ENCODE data around the gene SMCO3.

SMCO3 gene

GRCh38 chr12:14774074-14774905 is 39.7 kb downstream of the SMCO3 start:
- TF ChIP-seq EP300 (IDR thresholded peaks at IDR 0.05; ENCODE audit: borderline replicate concordance) (no peak), FOXM1 (IDR thresholded peaks at IDR 0.05; ENCODE audit: borderline replicate concordance, low read depth) (no peak), EGR1 (IDR thresholded peaks at IDR 0.05) (no peak), TAF1 (IDR thresholded peaks at IDR 0.05; ENCODE audit: low read depth) (no peak)

GRCh38 chr12:14773685-14774073 is 40.3 kb downstream of the SMCO3 start:
- TF ChIP-seq CEBPB (IDR thresholded peaks at IDR 0.05) (no peak), TCF12 (IDR thresholded peaks at IDR 0.05; ENCODE audit: low read depth) (no peak), EGR1 (IDR thresholded peaks at IDR 0.05) (no peak), ZBTB7A (IDR thresholded peaks at IDR 0.05; ENCODE audit: low read depth) (no peak), TEAD4 (IDR thresholded peaks at IDR 0.05) (no peak), TAF1 (IDR thresholded peaks at IDR 0.05; ENCODE audit: low read depth) (no peak), FOXM1 (IDR thresholded peaks at IDR 0.05; ENCODE audit: borderline replicate concordance, low read depth) (no peak), EP300 (IDR thresholded peaks at IDR 0.05; ENCODE audit: borderline replicate concordance) (no peak), NFIC (IDR thresholded peaks at IDR 0.05) (no peak), REST (IDR thresholded peaks at IDR 0.05; ENCODE audit: low read depth) (no peak), USF1 (IDR thresholded peaks at IDR 0.05) (no peak), CREB1 (IDR thresholded peaks at IDR 0.05; ENCODE audit: low read depth) (no peak), RAD21 (IDR thresholded peaks at IDR 0.05; ENCODE audit: low read depth) (no peak), YY1 (IDR thresholded peaks at IDR 0.05; ENCODE audit: low read depth) (no peak)
- TF ChIP-seq, protein P1, sequence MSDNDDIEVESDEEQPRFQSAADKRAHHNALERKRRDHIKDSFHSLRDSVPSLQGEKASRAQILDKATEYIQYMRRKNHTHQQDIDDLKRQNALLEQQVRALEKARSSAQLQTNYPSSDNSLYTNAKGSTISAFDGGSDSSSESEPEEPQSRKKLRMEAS (IDR thresholded peaks at IDR 0.05) = no peak

DNA sequence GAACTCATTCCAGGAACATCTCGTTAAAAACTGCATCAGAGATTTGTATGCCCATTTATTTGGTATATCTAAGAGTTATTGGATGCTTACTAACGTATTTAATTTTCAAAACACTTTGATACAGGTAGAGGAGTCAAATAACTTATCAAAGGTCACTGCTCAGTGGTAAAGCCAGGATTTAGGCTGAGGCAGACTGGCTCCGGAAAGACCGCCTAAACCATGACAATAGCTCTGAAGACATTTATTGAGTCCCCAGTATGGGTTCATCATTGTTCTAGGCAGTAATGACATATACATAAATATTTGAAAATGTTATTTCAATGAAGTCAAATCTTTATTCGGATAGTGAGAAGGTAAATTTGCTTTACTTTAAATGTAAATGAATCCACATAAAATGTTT is 41.0 kb downstream of the SMCO3 start:
- TF ChIP-seq, protein P1 (IDR thresholded peaks at IDR 0.05) = no peak

DNA sequence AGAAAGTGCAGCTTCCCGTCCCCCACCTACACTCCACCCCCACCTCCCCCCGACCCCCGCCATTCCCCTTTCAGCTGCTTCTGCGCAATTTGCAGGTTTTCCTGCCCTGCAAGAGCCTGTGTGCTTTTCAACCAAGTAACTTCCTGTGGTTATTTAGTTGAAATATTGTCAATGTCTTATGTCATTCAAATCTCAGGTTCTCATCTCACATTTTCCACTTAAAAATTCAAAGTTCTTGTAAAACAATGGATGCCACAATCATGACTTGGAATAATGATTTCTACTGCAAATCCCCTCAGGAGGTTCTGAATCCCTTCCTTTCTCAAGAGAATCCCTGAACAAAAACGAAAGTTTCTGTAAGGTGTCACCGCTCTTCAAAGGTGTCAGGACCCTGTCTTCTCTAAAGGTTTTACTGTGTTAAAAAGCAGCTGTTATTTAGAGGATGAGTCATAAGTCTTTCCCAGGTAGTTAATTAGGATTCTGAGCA is 42.3 kb downstream of the SMCO3 start:
- TF ChIP-seq CEBPB (IDR thresholded peaks at IDR 0.05) = no peak
- no peak for TF ChIP-seq REST (IDR thresholded peaks at IDR 0.05; ENCODE audit: low read depth)
- no peak for TF ChIP-seq EGR1 (IDR thresholded peaks at IDR 0.05)
- TF ChIP-seq USF1 (IDR thresholded peaks at IDR 0.05) = no peak
- no peak for TF ChIP-seq RAD21 (IDR thresholded peaks at IDR 0.05; ENCODE audit: low read depth)
- TF ChIP-seq YY1 (IDR thresholded peaks at IDR 0.05; ENCODE audit: low read depth) = no peak
- no peak for TF ChIP-seq FOXM1 (IDR thresholded peaks at IDR 0.05; ENCODE audit: borderline replicate concordance, low read depth)

GRCh38 chr12:14770496-14771461 is 43.2 kb downstream of the SMCO3 start:
- no peak for TF ChIP-seq RAD21 (IDR thresholded peaks at IDR 0.05; ENCODE audit: low read depth)
- TF ChIP-seq EP300 (IDR thresholded peaks at IDR 0.05; ENCODE audit: borderline replicate concordance) = no peak; the same call in 1 of the 2 replicates
- peak; percentile 71 for TF ChIP-seq TAF1 (IDR thresholded peaks at IDR 0.05; ENCODE audit: low read depth)
- no peak for TF ChIP-seq REST (IDR thresholded peaks at IDR 0.05; ENCODE audit: low read depth)
- no peak for TF ChIP-seq CREB1 (IDR thresholded peaks at IDR 0.05; ENCODE audit: low read depth)
- TF ChIP-seq TEAD4 (IDR thresholded peaks at IDR 0.05) = no peak
- no peak for TF ChIP-seq ZBTB7A (IDR thresholded peaks at IDR 0.05; ENCODE audit: low read depth)
- TF ChIP-seq USF1 (IDR thresholded peaks at IDR 0.05) = no peak
- TF ChIP-seq CEBPB (IDR thresholded peaks at IDR 0.05) = no peak

Measured in Ishikawa (cell line).